ENCODE data around the gene RAP1GAP.
"Not testable (repeated sequence)": the region's sequence is repeated elsewhere in the genome, so short reads cannot be mapped to it uniquely, and the experiment has no call there.

The RAP1GAP gene

GRCh38 chr1:21568006-21568746, 101.0 kb downstream of the RAP1GAP start:
- DNase-seq, result no peak

DNA sequence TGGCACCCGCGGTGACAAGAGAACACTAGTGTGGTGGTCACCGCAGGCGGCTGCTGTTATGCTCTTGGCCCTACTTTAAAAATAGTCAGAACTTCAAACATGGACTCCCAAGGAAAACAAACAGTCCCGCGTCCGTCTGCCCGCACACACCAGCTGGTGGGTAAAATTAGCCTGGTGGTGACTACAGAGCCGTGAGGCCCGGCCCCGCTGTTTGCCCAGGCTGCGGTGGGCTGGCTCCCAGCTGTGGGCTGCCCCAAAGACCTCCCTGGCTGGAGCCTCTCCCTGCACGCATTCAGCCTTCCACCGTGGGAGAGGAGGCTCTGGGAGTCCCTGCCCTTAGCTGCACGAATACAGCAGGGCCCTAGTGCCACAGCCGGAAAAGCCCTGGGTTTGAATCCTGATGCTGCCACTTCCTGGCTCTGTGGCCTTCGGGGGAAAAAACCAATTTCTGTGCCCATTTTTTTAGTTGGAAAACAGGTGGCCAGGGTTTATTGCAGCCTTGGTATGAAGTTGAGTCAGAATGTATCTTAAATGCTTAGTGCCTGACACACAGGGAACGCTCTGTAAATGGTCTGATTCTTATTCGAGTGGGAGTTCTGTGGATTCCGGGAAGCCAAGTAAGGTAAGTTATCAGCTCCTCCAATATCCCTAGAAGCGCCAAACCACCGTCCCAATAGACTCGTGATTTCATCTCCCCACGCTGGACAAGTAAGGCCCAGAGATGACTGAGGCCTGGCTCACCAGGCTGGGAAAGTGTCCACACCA, 101.7 kb downstream of the RAP1GAP start:
- DNase-seq, result no peak

DNA sequence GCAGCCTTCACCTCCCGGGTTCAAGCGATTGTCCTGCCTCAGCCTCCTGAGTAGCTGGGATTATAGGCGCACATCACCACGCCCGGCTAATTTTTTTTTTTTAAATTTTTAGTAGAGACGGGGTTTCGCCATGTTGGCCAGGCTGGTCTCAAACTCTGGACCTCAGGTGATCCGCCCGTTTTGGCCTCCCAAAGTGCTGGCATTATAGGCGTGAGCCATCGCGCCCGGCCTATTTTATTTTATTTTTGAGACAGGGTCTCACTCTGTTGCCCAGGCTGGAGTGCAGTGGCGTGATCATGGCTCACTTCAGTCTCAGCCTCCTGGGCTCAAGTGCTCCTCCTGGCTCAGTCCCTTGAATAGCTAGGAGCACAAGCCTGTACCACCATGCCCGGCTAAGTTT, 102.8 kb downstream of the RAP1GAP start:
- not testable (repeated sequence) for DNase-seq

GRCh38 chr1:21565285-21565684, 103.9 kb downstream of the RAP1GAP start:
- DNase-seq, result no peak

DNA sequence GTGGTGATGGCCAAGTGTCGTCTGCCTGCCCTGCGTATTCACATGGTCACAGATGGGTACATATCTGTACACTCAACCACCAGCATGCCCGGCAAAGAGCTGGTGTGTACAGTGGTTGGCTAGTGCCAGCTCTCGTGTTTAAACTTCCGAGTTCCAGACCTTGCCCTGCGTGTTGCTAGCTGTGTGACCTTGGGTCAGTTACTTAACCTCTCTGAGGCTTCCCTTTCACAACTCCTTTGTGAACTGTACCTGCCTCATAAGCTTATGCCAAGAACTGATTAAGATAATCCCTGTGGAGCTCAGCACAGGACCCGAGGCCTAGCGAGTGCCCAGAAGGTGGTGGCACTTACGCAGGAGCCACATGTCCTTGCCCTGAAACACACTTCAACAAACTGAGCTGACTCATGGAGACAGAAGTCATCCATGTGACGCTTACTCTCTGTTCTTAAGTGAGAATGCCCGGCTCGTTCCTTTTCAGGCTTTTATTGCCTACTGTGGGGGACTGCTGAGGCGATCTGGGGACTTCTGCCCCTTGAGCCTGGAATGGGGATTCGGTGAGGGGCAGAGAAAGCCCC, 104.5 kb downstream of the RAP1GAP start:
- DNase-seq, result no peak

- no peak for DNase-seq
Measured at GRCh38 chr1:21563971-21564370, 105.2 kb downstream of the RAP1GAP start.

GRCh38 chr1:21562896-21563295, 106.3 kb downstream of the RAP1GAP start:
- no peak for DNase-seq

DNA sequence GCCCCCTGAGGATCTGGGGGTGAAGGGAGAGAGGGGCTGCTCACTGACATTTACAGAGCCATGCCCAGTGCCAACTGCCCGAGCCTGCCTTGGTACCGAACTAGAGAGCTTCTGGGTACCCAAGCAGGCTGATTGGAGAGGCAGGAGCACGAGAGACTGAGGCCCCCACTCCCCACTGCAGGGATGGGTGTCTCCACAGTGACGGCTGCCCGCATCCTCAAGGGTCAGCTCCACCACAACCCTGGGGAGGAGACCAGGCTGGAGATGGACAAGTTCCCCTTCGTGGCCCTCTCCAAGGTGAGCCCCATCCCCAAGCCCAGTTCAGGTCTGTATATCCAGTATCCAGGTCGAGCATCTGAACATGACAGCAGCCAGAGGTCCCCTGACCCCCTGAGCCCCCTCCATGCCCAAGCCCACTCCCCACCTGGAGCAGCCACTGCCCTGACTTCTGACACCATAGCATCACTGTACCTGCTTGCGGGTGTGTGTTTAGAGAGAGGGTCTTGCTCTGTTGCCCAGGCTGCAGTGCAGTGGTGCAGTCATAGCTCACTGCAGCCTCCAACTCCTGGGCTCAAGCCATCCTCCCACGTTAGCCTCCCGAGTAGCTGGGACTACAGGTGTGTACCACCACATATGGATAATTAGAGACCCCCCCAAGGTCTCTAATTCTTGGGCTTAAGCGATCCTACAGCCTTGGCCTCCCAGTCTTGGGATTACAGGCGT, 108.1 kb downstream of the RAP1GAP start:
- no peak for DNase-seq

DNA sequence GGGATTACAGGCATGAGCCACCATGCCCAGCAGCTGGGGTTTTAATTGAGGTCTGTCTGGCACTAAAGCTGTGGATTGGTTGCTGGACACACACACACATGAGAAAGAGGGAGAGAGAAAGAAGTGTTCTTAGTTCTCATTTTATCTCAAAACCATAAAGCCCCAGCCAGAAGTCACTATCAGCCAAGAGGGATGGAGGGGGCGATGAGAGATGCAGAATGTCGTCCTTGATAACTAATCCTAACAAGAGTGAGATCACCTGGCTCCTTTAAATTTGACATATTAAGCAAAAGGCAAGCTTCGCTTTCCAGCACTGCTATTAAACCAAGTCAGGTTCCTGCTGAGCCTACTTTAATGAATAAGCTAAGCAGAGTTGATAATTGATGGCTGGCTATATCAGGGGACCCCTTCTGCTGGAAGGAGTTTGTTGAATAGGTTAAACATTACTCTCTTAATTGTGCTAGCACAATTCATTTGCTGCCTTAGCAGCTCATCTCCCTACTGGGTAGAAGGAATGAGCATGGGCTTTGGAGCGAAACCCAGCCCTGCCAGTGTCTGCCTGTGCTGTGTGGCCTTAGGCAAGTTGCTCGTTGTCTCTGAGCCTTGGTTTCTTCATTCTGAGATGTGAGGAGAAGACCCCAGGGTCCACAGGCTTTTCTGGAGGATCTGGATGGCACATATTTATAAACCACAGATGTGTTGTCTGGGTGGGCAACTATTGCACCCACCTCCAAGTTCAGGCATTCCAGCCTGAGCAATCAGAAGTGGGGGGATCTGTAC, 109.2 kb downstream of the RAP1GAP start:
- no peak for DNase-seq

GRCh38 chr1:21553116-21553926, 115.8 kb downstream of the RAP1GAP start:
- DNase-seq, result no peak

DNA sequence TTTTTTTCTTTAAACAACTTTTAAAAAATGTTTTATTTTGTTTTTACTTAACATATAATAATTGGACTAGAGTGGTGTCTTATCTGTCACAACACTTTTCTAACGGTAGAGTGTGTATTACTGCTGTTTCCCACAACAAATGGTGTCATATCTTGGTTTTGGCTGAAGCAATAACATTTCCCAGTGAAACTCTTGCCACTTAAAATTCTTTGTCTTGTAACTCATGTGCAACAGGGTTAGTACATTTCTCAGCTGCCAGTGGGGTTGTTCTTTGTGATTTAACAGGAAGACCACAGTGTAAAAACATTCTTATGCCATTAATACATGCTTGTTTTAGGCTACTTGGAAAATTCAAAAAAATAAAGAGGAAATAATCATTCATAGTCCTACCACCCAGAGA, 116.4 kb downstream of the RAP1GAP start:
- DNase-seq, result no peak

- DNase-seq, result no peak
Measured at GRCh38 chr1:21550866-21551475, 118.2 kb downstream of the RAP1GAP start.

GRCh38 chr1:21550097-21550496, 119.1 kb downstream of the RAP1GAP start:
- DNase-seq, result no peak

DNA sequence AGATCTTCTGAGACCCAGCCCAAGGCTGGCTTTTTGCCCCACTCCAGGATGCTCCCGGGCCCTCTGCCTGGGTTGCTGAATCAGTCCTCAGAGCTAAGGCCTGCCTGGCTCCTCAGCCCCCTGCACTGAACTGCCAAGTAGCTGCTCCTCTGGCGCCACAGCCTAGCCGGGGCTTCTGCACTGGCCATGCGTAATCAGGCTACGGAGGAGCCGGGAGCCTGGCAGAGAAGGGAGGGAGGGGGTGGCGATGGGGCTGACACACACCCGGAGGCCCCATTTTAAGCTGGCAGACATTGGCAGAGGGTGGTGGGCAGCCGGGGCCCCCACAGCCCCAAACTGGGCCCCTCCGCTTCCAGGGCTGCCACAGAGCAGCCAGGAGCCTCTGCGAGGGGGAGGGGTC, 121.3 kb downstream of the RAP1GAP start:
- no peak for DNase-seq

Measured in stimulated activated naive CD4-positive, alpha-beta T cell treated with Interleukin-2 at 50 U/mL for 16 hours (primary cell).